Loucy (cell line): Measurements from ENCODE around the gene IFIT1B.

Experiments used
- H2AFZ ChIP-seq: fragments of 200-600 bp; sonication (generic); 2 replicates; pipeline ENCODE4 v1.6.0; 2016; ENCODE audit warnings: antibody characterized with exemption, mild to moderate bottlenecking, low read length, moderate library complexity
- H3F3A ChIP-seq: fragments of 200-600 bp; 2 replicates; pipeline ENCODE4 v1.6.0; 2016; ENCODE audit warnings: antibody characterized with exemption, low read depth, mild to moderate bottlenecking
- H3K27me3 ChIP-seq: fragments of 200-600 bp; sonication (generic); 2 replicates; pipeline ENCODE4 v1.6.1; 2014; ENCODE audit warnings: low read length, mild to moderate bottlenecking; ENCODE audit not compliant: insufficient read depth, poor library complexity, severe bottlenecking
- H3K36me3 ChIP-seq: fragments of 200-600 bp; sonication (generic); 2 replicates; pipeline ENCODE4 v1.6.1; 2016; ENCODE audit warnings: low read length; ENCODE audit not compliant: insufficient read depth
- H3K4me1 ChIP-seq: fragments of 200-600 bp; sonication (generic); 2 replicates; pipeline ENCODE4 v1.5.1; 2014; ENCODE audit warnings: low read length, mild to moderate bottlenecking; ENCODE audit not compliant: insufficient read depth, poor library complexity, severe bottlenecking
- H3K4me2 ChIP-seq: fragments of 200-600 bp; sonication (generic); 2 replicates; pipeline ENCODE4 v1.6.0; 2014; ENCODE audit warnings: antibody characterized with exemption, low read length, low read depth, mild to moderate bottlenecking; ENCODE audit not compliant: poor library complexity, severe bottlenecking
- H3K4me3 ChIP-seq: fragments of 200-600 bp; sonication (generic); 2 replicates; pipeline ENCODE4 v1.5.1; 2014; ENCODE audit warnings: low read length, mild to moderate bottlenecking, mixed read lengths; ENCODE audit not compliant: poor library complexity, severe bottlenecking
- H3K79me2 ChIP-seq: fragments of 200-600 bp; sonication (generic); 2 replicates; pipeline ENCODE4 v1.6.1; 2014; ENCODE audit warnings: low read length; ENCODE audit not compliant: insufficient read depth
- H3K9ac ChIP-seq: fragments of 200-600 bp; sonication (generic); 2 replicates; pipeline ENCODE4 v1.6.0; 2014; ENCODE audit warnings: mild to moderate bottlenecking, low read depth, low read length, moderate library complexity; ENCODE audit not compliant: poor library complexity, severe bottlenecking
- H3K9me2 ChIP-seq: fragments of 200-600 bp; sonication (generic); replicated peaks from 2 replicates; pipeline ENCODE4 v1.6.1; 2016; ENCODE audit warnings: low read depth, low read length, mixed read lengths
- H3K9me3 ChIP-seq: fragments of 200-600 bp; sonication (generic); 2 replicates; pipeline ENCODE4 v1.6.1; 2014; ENCODE audit warnings: mild to moderate bottlenecking, antibody characterized with exemption, low read length, low read depth; ENCODE audit not compliant: insufficient read depth
- H4K20me1 ChIP-seq: fragments of 200-600 bp; sonication (generic); 2 replicates; pipeline ENCODE4 v1.6.0; 2014; ENCODE audit warnings: antibody characterized with exemption, low read length, mild to moderate bottlenecking; ENCODE audit not compliant: insufficient read depth, poor library complexity, severe bottlenecking
- EZH2phosphoT487 ChIP-seq: fragments of 200-600 bp; IDR thresholded peaks from 2 replicates; pipeline ENCODE4 v1.6.1; 2018; ENCODE audit warnings: antibody characterized with exemption, mild to moderate bottlenecking, moderate library complexity, borderline replicate concordance
- TF ChIP-seq, protein P1 (sequence below): fragments of 200-600 bp; sonication (generic); conservative IDR thresholded peaks from 2 replicates; pipeline ENCODE4 v1.5.1; 2014; ENCODE audit warnings: mild to moderate bottlenecking, antibody characterized with exemption, low read length

The IFIT1B gene

DNA sequence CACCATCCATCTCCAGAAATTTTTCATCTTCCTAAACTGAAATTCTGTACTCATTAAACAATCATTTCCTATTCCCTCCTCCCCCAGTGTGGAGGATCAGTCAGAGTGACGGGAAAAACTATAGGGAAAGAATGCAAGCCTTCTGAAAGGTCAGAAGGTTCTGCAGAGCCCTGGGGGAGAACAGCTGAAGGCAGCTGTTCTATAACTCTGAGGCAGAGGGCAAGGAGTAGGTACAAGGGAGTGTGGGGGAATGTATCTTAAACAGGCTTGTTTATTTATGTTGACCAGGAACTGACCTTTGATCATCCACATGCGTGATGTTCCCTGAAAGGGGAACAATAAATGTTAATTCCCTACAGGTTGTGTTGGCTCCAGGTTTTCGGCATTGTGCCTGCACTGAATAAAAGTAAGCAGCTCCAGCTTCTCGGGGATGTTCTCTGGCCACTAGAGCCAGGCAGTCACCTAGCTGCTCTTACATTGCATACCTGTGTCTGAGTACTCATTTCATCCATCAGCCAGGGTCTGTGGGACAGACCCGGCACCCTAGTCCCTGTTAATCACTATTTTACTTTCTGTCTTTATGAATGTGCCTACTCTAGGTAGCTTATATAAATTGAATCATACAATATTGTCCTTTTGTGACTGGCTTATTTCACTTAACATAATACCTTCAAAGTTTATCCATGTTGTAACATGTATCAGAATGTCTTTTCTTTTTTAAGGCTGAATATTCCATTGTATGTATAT, 20.3 kb downstream of the IFIT1B start:
- Histone ChIP-seq H4K20me1 (no peaks in the 10 kb centered on the region), H3F3A (no peaks in the 10 kb centered on the region), H3K9ac (no peak overlapping the region), H3K4me3 (no peak overlapping the region), H3K36me3 (no peaks in the 10 kb centered on the region), H3K9me3 (no peaks in the 10 kb centered on the region), H3K9me2 (no peaks in the 10 kb centered on the region), H3K4me1 (peaks cover 5% of the 10 kb centered on the region), H3K27me3 (no peaks in the 10 kb centered on the region), H3K4me2 (no peak overlapping the region), H2AFZ (no peak overlapping the region), H3K79me2 (no peaks in the 10 kb centered on the region)
- TF ChIP-seq EZH2phosphoT487 = no peak
- TF ChIP-seq, protein P1, sequence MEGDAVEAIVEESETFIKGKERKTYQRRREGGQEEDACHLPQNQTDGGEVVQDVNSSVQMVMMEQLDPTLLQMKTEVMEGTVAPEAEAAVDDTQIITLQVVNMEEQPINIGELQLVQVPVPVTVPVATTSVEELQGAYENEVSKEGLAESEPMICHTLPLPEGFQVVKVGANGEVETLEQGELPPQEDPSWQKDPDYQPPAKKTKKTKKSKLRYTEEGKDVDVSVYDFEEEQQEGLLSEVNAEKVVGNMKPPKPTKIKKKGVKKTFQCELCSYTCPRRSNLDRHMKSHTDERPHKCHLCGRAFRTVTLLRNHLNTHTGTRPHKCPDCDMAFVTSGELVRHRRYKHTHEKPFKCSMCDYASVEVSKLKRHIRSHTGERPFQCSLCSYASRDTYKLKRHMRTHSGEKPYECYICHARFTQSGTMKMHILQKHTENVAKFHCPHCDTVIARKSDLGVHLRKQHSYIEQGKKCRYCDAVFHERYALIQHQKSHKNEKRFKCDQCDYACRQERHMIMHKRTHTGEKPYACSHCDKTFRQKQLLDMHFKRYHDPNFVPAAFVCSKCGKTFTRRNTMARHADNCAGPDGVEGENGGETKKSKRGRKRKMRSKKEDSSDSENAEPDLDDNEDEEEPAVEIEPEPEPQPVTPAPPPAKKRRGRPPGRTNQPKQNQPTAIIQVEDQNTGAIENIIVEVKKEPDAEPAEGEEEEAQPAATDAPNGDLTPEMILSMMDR = no peak

DNA sequence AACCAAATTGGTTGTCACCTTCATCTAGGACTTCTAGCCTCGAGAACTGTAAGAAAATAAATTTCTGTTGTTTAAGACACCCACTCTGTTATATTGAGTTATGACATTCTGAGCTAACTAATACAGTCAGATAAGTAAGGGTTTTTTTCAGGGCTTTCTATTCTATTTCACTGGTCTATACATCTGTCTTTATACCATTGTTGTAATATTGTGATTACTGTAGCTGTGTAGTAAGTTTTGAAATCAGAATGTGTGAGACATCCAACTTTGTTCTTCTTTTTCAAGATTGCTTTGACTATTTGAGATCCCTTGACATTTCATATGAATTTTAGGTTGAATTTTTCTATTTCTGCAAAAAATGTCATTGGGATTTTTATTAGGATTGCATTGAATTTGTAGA, 22.1 kb downstream of the IFIT1B start:
- no peaks in the 10 kb centered on the region for H3F3A ChIP-seq
- H3K9ac ChIP-seq = no peak overlapping the region
- no peaks in the 10 kb centered on the region for H3K79me2 ChIP-seq
- no peaks in the 10 kb centered on the region for H3K36me3 ChIP-seq
- no peak overlapping the region for H2AFZ ChIP-seq
- no peak overlapping the region for H3K4me3 ChIP-seq
- no peaks in the 10 kb centered on the region for H3K9me3 ChIP-seq
- TF ChIP-seq, protein P1 = no peak
- H3K4me2 ChIP-seq = no peak overlapping the region
- no peaks in the 10 kb centered on the region for H3K27me3 ChIP-seq
- H3K4me1 ChIP-seq = no peaks in the 10 kb centered on the region
- no peaks in the 10 kb centered on the region for H4K20me1 ChIP-seq
- H3K9me2 ChIP-seq = no peaks in the 10 kb centered on the region

DNA sequence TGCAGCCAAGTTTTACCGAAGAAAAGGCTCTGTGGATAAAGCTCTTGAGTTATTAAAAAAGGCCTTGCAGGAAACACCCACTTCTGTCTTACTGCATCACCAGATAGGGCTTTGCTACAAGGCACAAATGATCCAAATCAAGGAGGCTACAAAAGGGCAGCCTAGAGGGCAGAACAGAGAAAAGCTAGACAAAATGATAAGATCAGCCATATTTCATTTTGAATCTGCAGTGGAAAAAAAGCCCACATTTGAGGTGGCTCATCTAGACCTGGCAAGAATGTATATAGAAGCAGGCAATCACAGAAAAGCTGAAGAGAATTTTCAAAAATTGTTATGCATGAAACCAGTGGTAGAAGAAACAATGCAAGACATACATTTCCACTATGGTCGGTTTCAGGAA, 25.2 kb downstream of the IFIT1B start:
- H3K9me3 ChIP-seq = no peaks in the 10 kb centered on the region
- no peak overlapping the region for H3K4me3 ChIP-seq
- H3K79me2 ChIP-seq = no peaks in the 10 kb centered on the region
- peaks cover 5% of the 10 kb centered on the region for H3K4me1 ChIP-seq
- H3K36me3 ChIP-seq = no peaks in the 10 kb centered on the region
- TF ChIP-seq, protein P1 = no peak
- no peak for TF ChIP-seq EZH2phosphoT487
- no peaks in the 10 kb centered on the region for H4K20me1 ChIP-seq
- H3F3A ChIP-seq = no peaks in the 10 kb centered on the region
- no peak overlapping the region for H2AFZ ChIP-seq
- H3K27me3 ChIP-seq = no peaks in the 10 kb centered on the region
- no peaks in the 10 kb centered on the region for H3K9me2 ChIP-seq
- H3K4me2 ChIP-seq = no peak overlapping the region
- no peak overlapping the region for H3K9ac ChIP-seq
